Esophagus muscularis mucosa (tissue), 4 donors: Measurements from ENCODE around the gene XIRP2. TPM values are rescaled to one million over a fixed set of nuclear protein-coding genes. Genes with fewer than 3 reads are reported as not detected.

Experiments
- DNase-seq: peaks from one replicate; pipeline ENCODE4 v3.0.0-alpha.2; 2017; ENCODE audit errors: extremely low spot score
- H3K27ac ChIP-seq, 4 donors: fragments of 200-600 bp; sonication (generic); replicated peaks in 1 of 4; 1 replicate in 3 of 4; 2 replicates in 1 of 4; pipeline ENCODE4 v1.5.1; 2016 to 2019; ENCODE audit warnings: mild to moderate bottlenecking in 1 of 4
- H3K27me3 ChIP-seq, 4 donors: fragments of 200-600 bp; sonication (generic); one replicate each; pipeline versions ENCODE4 v1.5.1 to v1.6.0; 2016 to 2019
- H3K36me3 ChIP-seq, 4 donors: fragments of 200-600 bp; sonication (generic); one replicate each; pipeline ENCODE4 v1.5.1; 2016 to 2019
- H3K4me1 ChIP-seq, 4 donors: fragments of 200-600 bp; sonication (generic); one replicate each; pipeline ENCODE4 v1.5.1; 2016 to 2019
- H3K4me3 ChIP-seq, 4 donors: fragments of 200-600 bp; sonication (generic); 1 replicate in 2 of 4; 2 replicates in 2 of 4; pipeline ENCODE4 v1.5.1; 2016 to 2019; ENCODE audit warnings: mild to moderate bottlenecking in 4 of 4, moderate library complexity in 1 of 4
- H3K9me3 ChIP-seq, 4 donors: fragments of 200-600 bp; sonication (generic); 1 replicate in 3 of 4; 2 replicates in 1 of 4; pipeline ENCODE4 v1.5.1; 2016 to 2019
- CTCF ChIP-seq, 3 experiments: fragments of 200-600 bp in 2 of 3; fragments of 450-650 bp in 1 of 3; sonication (generic) in 2 of 3; IDR thresholded peaks; one replicate each; pipeline ENCODE4 v1.5.1; 2017 to 2019; ENCODE audit warnings: antibody characterized with exemption in 3 of 3, mild to moderate bottlenecking in 2 of 3, moderate library complexity in 1 of 3
- EP300 ChIP-seq: sonication (generic); formaldehyde crosslinking; IDR thresholded peaks from one replicate; pipeline ENCODE4 v1.6.1; 2017; ENCODE audit warnings: antibody characterized with exemption
- POLR2A ChIP-seq: fragments of 450-650 bp; IDR thresholded peaks from one replicate; pipeline ENCODE4 v1.6.1; 2017; ENCODE audit warnings: antibody characterized with exemption, moderate library complexity, mild to moderate bottlenecking, low read depth
- POLR2AphosphoS5 ChIP-seq, 2 donors: sonication (generic); formaldehyde crosslinking; IDR thresholded peaks; one replicate each; pipeline ENCODE4 v1.6.1; 2017; ENCODE audit warnings: antibody characterized with exemption in 2 of 2
- WGBS: methylation state at CpG from one replicate; pipeline ENCODE4 v1.1.5; 2018; 5-methylcytosine and 5-hydroxymethylcytosine counted together
- intact Hi-C: fragments of 100-400 bp; cut with DNase I; formaldehyde crosslinking; loops from one replicate; pipeline ENCODE4 v1.15.1; 2023
- total RNA-seq, 4 donors: library from RNA; depleted of rRNA; stranded (reverse); fragments of >200 nt; gene quantifications; one replicate each; pipeline versions ENCODE4 v1.1.0 to v1.2.1, GENCODE V29; 2016

XIRP2 gene
- under 1 TPM in 1 of 4 donors, not detected in 3; 0.06 TPM for total RNA-seq

GRCh38 chr2:166888180-166888579, at the start of gene XIRP2:
TSS of gene XIRP2 (plus strand) at chr2:166888480. CDS start at chr2:166903483, 15,003 bp downstream.
- WGBS: 69% methylated on average over 2 of the region's 2 CpGs
- intact Hi-C loops: no loop called here
- Histone ChIP-seq H3K4me1 (peaks cover 0 to 12% (median 0%) of the 10 kb centered on the region in 4 donors), H3K36me3 (no peaks in the 10 kb centered on the region), H3K4me3 (no peak within 1 kb of the TSS), H3K27me3 (no peaks in the 10 kb centered on the region), H3K27ac (no peak within 1 kb of the TSS), H3K9me3 (no peaks in the 10 kb centered on the region)
- TF ChIP-seq EP300 (no peak), POLR2A (no peak), POLR2AphosphoS5 (IDR thresholded peaks at IDR 0.05) (no peak), CTCF (IDR thresholded peaks at IDR 0.05) (no peak)
- DNase-seq: no peak

GRCh38 chr2:166841152-166841551, 47.1 kb upstream of the XIRP2 start:
- intact Hi-C loops: no loop called here
- H3K27me3 ChIP-seq: no peaks in the 10 kb centered on the region
- no peaks in the 10 kb centered on the region for H3K36me3 ChIP-seq
- no peak for TF ChIP-seq EP300
- no peak for TF ChIP-seq POLR2A
- no peak for TF ChIP-seq POLR2AphosphoS5 (IDR thresholded peaks at IDR 0.05)
- no peak for TF ChIP-seq CTCF (IDR thresholded peaks at IDR 0.05)
- no peak overlapping the region for H3K27ac ChIP-seq
- H3K9me3 ChIP-seq: no peaks in the 10 kb centered on the region
- DNase-seq: no peak
- H3K4me1 ChIP-seq: no peaks in the 10 kb centered on the region
- no peak overlapping the region for H3K4me3 ChIP-seq
- 64% methylated on average over 2 of the region's 2 CpGs for WGBS

GRCh38 chr2:166841679-166842078, 46.6 kb upstream of the XIRP2 start:
- Histone ChIP-seq H3K9me3 (no peaks in the 10 kb centered on the region), H3K4me3 (no peak overlapping the region), H3K27ac (no peak overlapping the region), H3K4me1 (no peaks in the 10 kb centered on the region), H3K27me3 (no peaks in the 10 kb centered on the region), H3K36me3 (no peaks in the 10 kb centered on the region)
- TF ChIP-seq POLR2AphosphoS5 (IDR thresholded peaks at IDR 0.05) (no peak), EP300 (no peak)
- WGBS: 40% methylated on average over 1 of the region's 1 CpG
- DNase-seq: no peak
- intact Hi-C loops: no loop called here

GRCh38 chr2:166844111-166844510, 44.2 kb upstream of the XIRP2 start:
- no peaks in the 10 kb centered on the region for H3K4me1 ChIP-seq
- H3K36me3 ChIP-seq: no peaks in the 10 kb centered on the region
- H3K9me3 ChIP-seq: no peaks in the 10 kb centered on the region
- DNase-seq: no peak
- no peaks in the 10 kb centered on the region for H3K27me3 ChIP-seq
- intact Hi-C loops: no loop called here
- H3K27ac ChIP-seq: no peak overlapping the region
- no peak for TF ChIP-seq POLR2A
- no peak for TF ChIP-seq EP300
- TF ChIP-seq POLR2AphosphoS5 (IDR thresholded peaks at IDR 0.05): no peak
- no peak for TF ChIP-seq CTCF (IDR thresholded peaks at IDR 0.05)
- H3K4me3 ChIP-seq: no peak overlapping the region
- WGBS: 73% methylated on average over 1 of the region's 1 CpG

- no peak for TF ChIP-seq CTCF (IDR thresholded peaks at IDR 0.05)
- TF ChIP-seq EP300: no peak
- no peak for TF ChIP-seq POLR2AphosphoS5 (IDR thresholded peaks at IDR 0.05)
- TF ChIP-seq POLR2A: no peak
- H3K36me3 ChIP-seq: no peaks in the 10 kb centered on the region
- no peaks in the 10 kb centered on the region for H3K27me3 ChIP-seq
- no peaks in the 10 kb centered on the region for H3K9me3 ChIP-seq
- WGBS: 44% methylated on average over 6 of the region's 6 CpGs
- H3K4me1 ChIP-seq: no peaks in the 10 kb centered on the region
- no peak overlapping the region for H3K4me3 ChIP-seq
- DNase-seq: no peak
- no peak overlapping the region for H3K27ac ChIP-seq
- intact Hi-C loops: no loop called here
These were observed 25.7 kb upstream of the XIRP2 start for GRCh38 chr2:166862468-166863132.
